Breast epithelium (tissue), 4 donors: ENCODE measurements around the gene HCFC1R1. TPM values are rescaled to one million over a fixed set of nuclear protein-coding genes. Genes with fewer than 3 reads are reported as not detected.
A peak's percentile ranks its signal among the peaks of the same experiment; 100 is the strongest.

Source experiments
- DNase-seq, 2 donors: peaks; one replicate each; pipeline ENCODE4 v3.0.0-alpha.2; 2019; ENCODE audit warnings: low spot score in 2 of 2
- H3K27ac ChIP-seq, 2 donors: fragments of 200-600 bp; sonication (generic) in 1 of 2; one replicate each; pipeline ENCODE4 v1.5.1; 2016 to 2019; ENCODE audit warnings: mild to moderate bottlenecking in 1 of 2
- H3K27me3 ChIP-seq, 2 donors: fragments of 200-600 bp; sonication (generic) in 1 of 2; one replicate each; pipeline versions ENCODE4 v1.5.1 to v1.6.0; 2017 to 2019; ENCODE audit warnings: control low read depth in 1 of 2, mild to moderate bottlenecking in 1 of 2
- H3K36me3 ChIP-seq: fragments of 200-600 bp; one replicate; pipeline ENCODE4 v1.5.1; 2019
- H3K4me1 ChIP-seq, 2 donors: fragments of 200-600 bp; sonication (generic); one replicate each; pipeline ENCODE4 v1.5.1; 2016 to 2019; ENCODE audit warnings: control low read depth in 1 of 2
- H3K4me3 ChIP-seq, 3 donors: fragments of 200-600 bp; sonication (generic); 1 replicate in 2 of 3; 2 replicates in 1 of 3; pipeline ENCODE4 v1.5.1; 2016 to 2019; ENCODE audit warnings: mild to moderate bottlenecking in 3 of 3, moderate library complexity in 2 of 3
- H3K9me3 ChIP-seq, 2 donors: fragments of 200-600 bp; sonication (generic) in 1 of 2; one replicate each; pipeline ENCODE4 v1.5.1; 2016 to 2019; ENCODE audit warnings: control low read depth in 1 of 2
- CTCF ChIP-seq, 3 donors: fragments of 450-650 bp; IDR thresholded peaks; one replicate each; pipeline ENCODE4 v1.5.1; 2016 to 2017; ENCODE audit warnings: antibody characterized with exemption in 3 of 3, mild to moderate bottlenecking in 3 of 3, moderate library complexity in 3 of 3
- POLR2A ChIP-seq: fragments of 450-650 bp; IDR thresholded peaks from one replicate; pipeline ENCODE4 v1.6.1; 2016; ENCODE audit warnings: antibody characterized with exemption, mild to moderate bottlenecking, moderate library complexity
- POLR2AphosphoS5 ChIP-seq, 3 donors: sonication (generic); formaldehyde crosslinking; IDR thresholded peaks; one replicate each; pipeline ENCODE4 v1.6.1; 2017; ENCODE audit warnings: antibody characterized with exemption in 3 of 3
- intact Hi-C: fragments of 100-400 bp; cut with DNase I; formaldehyde crosslinking; loops from one replicate; pipeline ENCODE4 v1.15.1; 2023; ENCODE audit warnings: low total_unique reads
- total RNA-seq, 3 donors: library from RNA; depleted of rRNA; stranded (reverse); fragments of >200 nt; gene quantifications; one replicate each; pipeline ENCODE4 v1.1.0, GENCODE V29; 2016

The HCFC1R1 gene
- total RNA-seq, 3 donors from 2014 or later, result 8.8 to 26.5 (median 17.3) TPM

DNA sequence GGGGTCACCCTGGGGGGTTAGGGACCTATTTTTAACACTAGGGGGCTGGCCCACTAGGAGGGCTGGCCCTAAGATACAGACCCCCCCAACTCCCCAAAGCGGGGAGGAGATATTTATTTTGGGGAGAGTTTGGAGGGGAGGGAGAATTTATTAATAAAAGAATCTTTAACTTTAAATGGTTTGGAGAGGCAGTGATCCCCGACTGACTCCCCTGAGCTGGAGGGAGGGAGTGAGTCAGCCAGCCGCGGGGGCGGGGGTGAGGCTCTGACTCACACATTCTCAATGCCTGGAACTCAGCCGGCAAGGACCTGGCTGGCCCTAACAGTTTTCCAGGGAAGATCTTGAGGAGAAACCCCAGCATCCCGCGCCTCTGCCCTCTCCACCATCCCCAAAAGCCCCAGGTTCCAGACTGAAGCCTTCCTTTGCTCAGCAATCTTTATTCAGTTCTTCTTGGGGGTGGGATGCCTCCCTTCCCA is 1.5 kb downstream of the HCFC1R1 start:
- Histone ChIP-seq H3K4me1 (peaks cover 15 to 16% of the 10 kb centered on the region in 2 donors), H3K4me3 (peak overlapping the region; percentile 52 to 88 (median 70)), H3K27me3 (peaks cover 3 to 10% of the 10 kb centered on the region in 2 donors), H3K27ac (peak overlapping the region; percentile 96 to 98), H3K36me3 (no peaks in the 10 kb centered on the region), H3K9me3 (no peaks in the 10 kb centered on the region)
- TF ChIP-seq POLR2AphosphoS5 (IDR thresholded peaks at IDR 0.05), result peak; percentile 65 to 80 (median 68)
- no peak for TF ChIP-seq POLR2A
- TF ChIP-seq CTCF (IDR thresholded peaks at IDR 0.05), result peak in 1 of 3 donors; percentile 13
- intact Hi-C loops, result no loop called here
- DNase-seq, result peak; percentile 92 to 96

DNA sequence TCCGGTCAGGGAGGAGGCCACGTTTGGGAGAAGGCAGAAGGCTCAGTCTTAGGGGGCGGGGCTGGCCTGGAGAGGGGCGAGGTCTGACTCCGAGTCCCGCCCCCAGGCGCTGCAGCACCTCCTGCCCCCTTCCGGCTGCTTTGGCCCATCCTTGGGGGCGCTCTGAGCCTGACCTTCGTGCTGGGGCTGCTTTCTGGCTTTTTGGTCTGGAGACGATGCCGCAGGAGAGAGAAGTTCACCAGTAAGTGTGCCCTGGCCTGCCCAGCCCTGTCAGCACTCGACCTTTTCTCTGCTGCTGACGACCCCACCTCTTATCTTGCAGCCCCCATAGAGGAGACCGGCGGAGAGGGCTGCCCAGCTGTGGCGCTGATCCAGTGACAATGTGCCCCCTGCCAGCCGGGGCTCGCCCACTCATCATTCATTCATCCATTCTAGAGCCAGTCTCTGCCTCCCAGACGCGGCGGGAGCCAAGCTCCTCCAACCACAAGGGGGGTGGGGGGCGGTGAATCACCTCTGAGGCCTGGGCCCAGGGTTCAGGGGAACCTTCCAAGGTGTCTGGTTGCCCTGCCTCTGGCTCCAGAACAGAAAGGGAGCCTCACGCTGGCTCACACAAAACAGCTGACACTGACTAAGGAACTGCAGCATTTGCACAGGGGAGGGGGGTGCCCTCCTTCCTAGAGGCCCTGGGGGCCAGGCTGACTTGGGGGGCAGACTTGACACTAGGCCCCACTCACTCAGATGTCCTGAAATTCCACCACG is 2.1 kb downstream of the HCFC1R1 start:
- Histone ChIP-seq H3K4me3 (peak overlapping the region; percentile 52 to 88 (median 70)), H3K4me1 (peaks cover 15 to 16% of the 10 kb centered on the region in 2 donors), H3K27me3 (peaks cover 3 to 11% of the 10 kb centered on the region in 2 donors), H3K36me3 (no peaks in the 10 kb centered on the region), H3K27ac (peak overlapping the region; percentile 96 to 98), H3K9me3 (no peaks in the 10 kb centered on the region)
- peak in 2 of 3 donors; percentile 24 to 25 for TF ChIP-seq CTCF (IDR thresholded peaks at IDR 0.05)
- no peak for TF ChIP-seq POLR2A
- DNase-seq, result peak; percentile 83 to 84
- intact Hi-C loops, result no loop called here

DNA sequence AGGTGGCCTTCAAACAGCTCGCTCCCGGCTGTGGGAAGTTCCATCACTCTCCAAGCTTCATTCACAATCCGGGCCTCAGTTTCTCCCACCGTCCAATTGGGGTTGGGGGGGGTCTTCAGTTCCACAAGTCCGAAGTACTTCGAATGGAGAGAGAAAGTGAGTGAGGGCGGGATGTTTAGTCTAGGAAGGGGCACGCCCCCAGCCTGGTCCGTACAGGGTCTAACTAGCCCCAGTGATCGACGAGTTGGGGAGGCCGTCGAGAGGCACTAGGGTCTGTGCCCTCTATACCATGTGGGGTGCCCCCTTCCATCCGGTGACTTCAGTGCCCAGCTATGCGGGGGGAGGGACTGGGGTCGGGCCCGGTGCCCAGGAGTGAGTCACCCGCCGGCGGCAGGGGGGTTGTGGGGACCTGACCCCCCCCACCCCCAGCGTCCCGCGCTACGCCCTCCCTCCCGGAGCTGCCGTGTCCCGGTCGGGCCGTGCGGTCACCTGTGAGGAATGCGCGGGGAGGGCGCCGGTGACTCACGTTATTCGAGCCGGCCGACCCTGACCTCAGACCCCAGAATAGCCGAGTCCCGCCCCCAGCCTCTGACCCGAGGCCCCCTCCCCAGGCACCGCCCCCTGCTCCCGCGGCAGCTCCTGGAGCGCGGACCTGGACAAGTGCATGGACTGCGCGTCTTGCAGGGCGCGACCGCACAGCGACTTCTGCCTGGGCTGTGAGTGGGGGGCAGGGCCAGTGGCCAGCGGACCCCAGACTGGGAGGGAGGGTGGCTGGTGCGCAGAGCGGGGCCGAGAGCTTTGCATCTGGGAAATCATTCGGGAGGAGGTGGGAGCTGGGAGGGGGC is 2.9 kb downstream of the HCFC1R1 start:
- peak overlapping the region; percentile 52 to 88 (median 70) for H3K4me3 ChIP-seq
- H3K9me3 ChIP-seq, result no peaks in the 10 kb centered on the region
- H3K4me1 ChIP-seq, result peaks cover 15 to 16% of the 10 kb centered on the region in 2 donors
- intact Hi-C loops, result no loop called here
- peaks cover 3 to 11% of the 10 kb centered on the region in 2 donors for H3K27me3 ChIP-seq
- peak overlapping the region; percentile 96 to 98 for H3K27ac ChIP-seq
- no peaks in the 10 kb centered on the region for H3K36me3 ChIP-seq
- TF ChIP-seq POLR2AphosphoS5 (IDR thresholded peaks at IDR 0.05), result peak; percentile 68 to 93 (median 87)
- TF ChIP-seq CTCF (IDR thresholded peaks at IDR 0.05), result no peak
- peak; percentile 4 for TF ChIP-seq POLR2A
- peak; percentile 91 to 93 for DNase-seq

DNA sequence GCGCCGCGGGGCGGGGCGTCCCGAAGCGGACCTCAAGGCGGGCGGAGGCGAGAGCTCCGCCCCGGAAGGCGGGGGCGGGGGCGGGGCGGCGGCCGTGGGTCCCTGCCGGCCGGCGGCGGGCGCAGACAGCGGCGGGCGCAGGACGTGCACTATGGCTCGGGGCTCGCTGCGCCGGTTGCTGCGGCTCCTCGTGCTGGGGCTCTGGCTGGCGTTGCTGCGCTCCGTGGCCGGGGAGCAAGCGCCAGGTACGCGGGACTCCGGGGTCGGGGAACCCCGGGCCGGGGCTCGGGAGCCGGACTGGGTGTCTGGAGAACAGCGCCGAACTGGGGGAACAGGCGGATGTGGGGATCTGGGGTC is 3.5 kb downstream of the HCFC1R1 start, which contains the start of gene TNFRSF12A:
Gene TNFRSF12A (plus strand): TSS at position 122 of the 357 bp plus-strand sequence. CDS start 30 bp downstream, at position 152.
- peaks cover 15 to 16% of the 10 kb centered on the region in 2 donors for H3K4me1 ChIP-seq
- H3K27ac ChIP-seq, result peak within 1 kb of the TSS; percentile 96 to 98
- TF ChIP-seq POLR2A (peak; percentile 33), POLR2AphosphoS5 (IDR thresholded peaks at IDR 0.05) (peak in 1 of 3 donors; percentile 51), CTCF (IDR thresholded peaks at IDR 0.05) (no peak)
- no peaks in the 10 kb centered on the region for H3K36me3 ChIP-seq
- H3K9me3 ChIP-seq, result no peaks in the 10 kb centered on the region
- DNase-seq, result peak; percentile 76 to 78
- H3K4me3 ChIP-seq, result peak within 1 kb of the TSS; percentile 52 to 88 (median 70)
- H3K27me3 ChIP-seq, result peaks cover 3 to 11% of the 10 kb centered on the region in 2 donors
- intact Hi-C loops, result no loop called here
